Globus pallidus (tissue), 1 donor: ENCODE data around the gene CPLX3.
"Not testable (repeated sequence)": the region's sequence is repeated elsewhere in the genome, so short reads cannot be mapped to it uniquely, and the experiment has no call there.

ENCODE experiments used
- DNase-seq: peaks from one replicate; pipeline ENCODE4 v3.0.0-alpha.2; 2015; ENCODE audit warnings: low spot score

Gene CPLX3

GRCh38 chr15:74826364-74826819 lies at the start of gene CPLX3:
TSS of gene CPLX3 (plus strand) at chr15:74826627. CDS start at chr15:74826704, 77 bp downstream.
- DNase-seq, result no peak

- DNase-seq, result peak; percentile 62
Observed at GRCh38 chr15:74776821-74777768, 49.3 kb upstream of the CPLX3 start.

- no peak for DNase-seq
Observed at GRCh38 chr15:74777769-74778598, 48.4 kb upstream of the CPLX3 start.

GRCh38 chr15:74778599-74778970 lies 47.8 kb upstream of the CPLX3 start:
- no peak for DNase-seq

GRCh38 chr15:74779162-74779648 lies 47.2 kb upstream of the CPLX3 start:
- no peak for DNase-seq

- DNase-seq, result no peak
Observed at GRCh38 chr15:74780523-74781430, 45.6 kb upstream of the CPLX3 start.

GRCh38 chr15:74781431-74782258 lies 44.8 kb upstream of the CPLX3 start, which contains the start of gene CSK:
TSS of gene CSK (plus strand) at chr15:74782080. CDS start at chr15:74798298, 16,218 bp downstream.
- peak; percentile 64 for DNase-seq

- no peak for DNase-seq
Observed at GRCh38 chr15:74782259-74783071, 44.0 kb upstream of the CPLX3 start.

GRCh38 chr15:74783072-74783807 lies 43.2 kb upstream of the CPLX3 start:
- no peak for DNase-seq

- no peak for DNase-seq
Observed at GRCh38 chr15:74783808-74784175, 42.6 kb upstream of the CPLX3 start.

GRCh38 chr15:74784426-74785193 lies 41.8 kb upstream of the CPLX3 start:
- no peak for DNase-seq

- DNase-seq, result no peak
Observed at GRCh38 chr15:74785194-74786032, 41.0 kb upstream of the CPLX3 start.

GRCh38 chr15:74786081-74786480 lies 40.3 kb upstream of the CPLX3 start:
- DNase-seq, result not testable (repeated sequence)

GRCh38 chr15:74786551-74787165 lies 39.8 kb upstream of the CPLX3 start:
- DNase-seq, result no peak

GRCh38 chr15:74787251-74788041 lies 39.0 kb upstream of the CPLX3 start:
- DNase-seq, result peak; percentile 75
